HG02840 (cell line): ENCODE results near the gene LAMC3.
"Not testable (repeated sequence)": the region's sequence is repeated elsewhere in the genome, so short reads cannot be mapped to it uniquely, and the experiment has no call there.

ENCODE experiments used
- ATAC-seq: cut with Tn5 transposase; IDR thresholded peaks from one replicate; pipeline ENCODE4 v1.9.1; 2021; ENCODE audit warnings: mild to moderate bottlenecking, moderate library complexity, moderate number of reproducible peaks; ENCODE audit not compliant: unreplicated experiment, low FRiP score

The LAMC3 gene

DNA sequence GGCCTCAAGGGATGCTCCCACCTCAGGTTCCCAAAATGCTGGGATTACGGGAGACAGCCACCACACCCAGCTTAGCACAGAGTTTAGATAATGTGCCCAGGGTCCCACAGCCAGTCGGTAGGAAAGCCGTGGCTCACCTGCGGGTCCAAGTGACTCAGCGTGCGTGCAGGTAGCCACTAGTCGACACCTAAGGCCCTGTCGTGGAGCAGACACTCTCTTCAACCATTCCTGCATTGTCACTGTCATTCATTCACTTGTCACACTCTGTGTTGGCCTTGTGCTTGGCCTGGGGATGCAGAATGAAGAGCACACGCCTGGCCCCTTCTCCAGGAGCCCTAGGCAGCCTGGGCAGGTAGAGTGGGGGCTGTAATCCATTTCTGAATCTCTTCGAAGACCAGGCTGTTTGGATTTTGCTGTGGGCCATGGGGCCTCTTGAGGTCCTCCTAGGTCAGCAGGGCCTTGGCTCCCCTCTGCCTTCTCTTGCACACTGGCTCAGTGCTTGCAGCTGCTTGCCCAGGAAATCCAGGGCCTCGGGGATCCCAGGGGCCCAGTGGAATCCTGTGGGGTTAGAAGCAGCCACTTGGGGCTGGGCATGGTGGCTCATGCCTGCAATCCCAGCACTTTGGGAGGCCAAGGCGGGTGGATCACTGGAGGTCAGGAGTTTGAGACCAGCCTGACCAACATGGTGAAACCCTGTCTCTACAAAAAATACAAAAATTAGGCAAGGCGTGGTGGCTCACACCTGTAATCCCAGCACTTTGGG is 81.2 kb downstream of the LAMC3 start:
- ATAC-seq: no peak

DNA sequence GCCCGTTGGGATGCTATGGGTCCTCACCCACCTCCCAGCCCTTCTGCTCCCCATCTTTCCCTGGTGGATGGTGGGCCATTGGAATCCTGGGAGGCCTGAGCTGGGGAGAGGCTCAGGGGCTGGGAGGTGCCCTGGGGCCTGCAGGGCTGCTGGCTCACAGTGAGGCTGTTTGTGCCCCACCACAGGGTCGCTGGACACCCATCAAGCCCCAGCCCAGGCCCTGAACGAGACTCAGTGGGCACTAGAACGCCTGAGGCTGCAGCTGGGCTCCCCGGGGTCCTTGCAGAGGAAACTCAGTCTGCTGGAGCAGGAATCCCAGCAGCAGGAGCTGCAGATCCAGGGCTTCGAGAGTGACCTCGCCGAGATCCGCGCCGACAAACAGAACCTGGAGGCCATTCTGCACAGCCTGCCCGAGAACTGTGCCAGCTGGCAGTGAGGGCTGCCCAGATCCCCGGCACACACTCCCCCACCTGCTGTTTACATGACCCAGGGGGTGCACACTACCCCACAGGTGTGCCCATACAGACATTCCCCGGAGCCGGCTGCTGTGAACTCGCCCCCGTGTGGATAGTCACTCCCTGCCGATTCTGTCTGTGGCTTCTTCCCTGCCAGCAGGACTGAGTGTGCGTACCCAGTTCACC is 82.5 kb downstream of the LAMC3 start:
- no peak for ATAC-seq

DNA sequence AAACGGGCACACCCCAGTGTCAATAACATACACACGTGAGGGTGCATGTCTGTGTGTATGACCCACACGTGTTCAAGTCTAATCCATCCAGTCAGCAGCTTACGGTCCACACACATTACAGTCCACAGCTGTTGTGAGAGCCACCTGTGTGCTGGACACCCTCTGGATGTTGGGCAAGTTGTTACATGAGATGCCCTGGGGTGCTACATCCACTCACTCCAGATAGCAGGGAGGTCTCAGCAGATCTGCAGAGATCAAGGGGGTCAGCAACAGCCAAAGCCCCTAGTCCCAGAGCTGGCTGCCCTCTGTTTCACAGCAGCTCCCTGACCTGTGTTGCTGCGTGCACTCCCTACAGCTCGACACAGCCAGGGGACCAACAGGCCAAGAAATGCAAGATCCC is 83.1 kb downstream of the LAMC3 start:
- no peak for ATAC-seq

DNA sequence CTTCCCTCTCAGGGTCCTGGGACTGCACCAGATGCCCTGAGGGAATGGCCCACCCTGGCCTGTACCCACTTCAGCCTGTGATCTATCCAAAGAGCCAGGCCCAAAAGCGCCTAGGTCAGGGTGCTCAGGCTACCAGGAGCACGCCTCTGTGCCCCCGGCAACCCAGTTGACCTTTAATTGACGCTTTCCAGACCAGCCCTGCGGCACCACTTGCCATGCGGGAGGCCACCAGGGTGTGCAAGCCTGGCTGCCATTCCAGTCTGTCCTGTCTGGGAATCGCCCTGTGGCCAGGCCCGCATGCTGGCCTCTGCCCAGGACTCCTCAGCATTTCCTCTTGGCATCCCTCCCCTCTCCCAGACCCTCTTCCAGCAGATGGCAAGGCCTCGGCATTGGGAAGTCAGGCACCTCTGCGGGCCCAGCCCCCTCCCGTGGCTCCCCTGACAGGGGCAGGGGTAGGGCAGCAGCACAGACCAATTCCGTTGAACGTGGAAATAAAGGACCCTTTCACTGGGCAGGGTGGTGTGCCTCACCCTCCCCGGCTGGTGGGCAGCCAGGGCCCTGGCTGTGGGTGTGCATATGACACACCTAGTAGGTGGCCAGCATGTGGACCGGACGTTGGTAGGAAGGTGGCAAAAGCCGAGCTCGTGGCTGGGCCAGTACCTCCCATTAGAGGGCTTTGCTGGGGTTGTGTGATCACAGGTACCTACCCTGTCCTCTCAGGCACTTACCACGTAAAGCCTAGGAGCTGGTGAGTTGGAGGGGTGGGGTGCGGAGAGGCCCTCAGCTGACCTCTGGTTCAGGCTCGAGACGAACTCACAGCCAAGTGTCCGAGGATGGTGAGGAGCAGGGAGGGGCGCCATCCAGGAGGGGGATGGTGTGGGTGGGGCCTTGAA is 83.8 kb downstream of the LAMC3 start:
- no peak for ATAC-seq

DNA sequence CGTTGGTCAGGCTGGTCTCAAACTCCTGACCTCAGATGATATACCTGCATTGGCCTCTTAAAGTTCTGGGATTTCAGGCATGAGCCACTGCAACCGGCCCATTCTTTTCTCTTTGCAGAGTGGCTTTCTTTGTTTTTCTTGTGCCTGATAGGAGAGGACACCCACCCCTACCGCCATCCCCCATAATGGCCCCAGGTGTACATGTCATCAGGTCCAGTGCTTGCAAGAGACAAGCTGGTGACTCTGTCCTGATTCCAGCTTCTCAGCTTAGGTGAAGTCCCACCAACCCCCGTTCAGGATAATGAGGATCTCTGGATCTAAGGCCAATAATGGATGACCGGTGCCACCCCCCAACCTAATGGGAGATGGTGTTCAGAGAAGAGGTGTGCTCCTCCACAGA is 85.0 kb downstream of the LAMC3 start:
- ATAC-seq: no peak

DNA sequence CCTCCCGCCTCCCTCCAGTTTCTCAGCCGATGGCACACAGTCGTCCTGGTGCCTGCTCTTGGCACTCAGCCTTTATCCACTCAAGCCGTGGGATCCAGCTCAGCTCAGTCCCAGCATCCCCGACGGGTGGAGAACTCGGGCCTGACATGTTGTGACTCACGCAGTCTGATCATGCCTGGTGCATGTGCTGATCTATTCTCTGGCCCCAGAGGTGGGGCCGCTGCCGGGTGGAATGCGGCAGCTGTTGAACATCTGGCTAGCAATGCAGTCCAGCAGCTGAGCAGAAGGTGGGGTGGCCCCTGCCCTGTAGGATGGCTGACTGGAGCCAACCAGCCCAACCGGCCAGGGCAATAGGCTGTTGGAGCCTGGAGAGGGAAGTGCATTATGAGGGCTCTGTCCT is 85.6 kb downstream of the LAMC3 start:
- ATAC-seq: no peak

DNA sequence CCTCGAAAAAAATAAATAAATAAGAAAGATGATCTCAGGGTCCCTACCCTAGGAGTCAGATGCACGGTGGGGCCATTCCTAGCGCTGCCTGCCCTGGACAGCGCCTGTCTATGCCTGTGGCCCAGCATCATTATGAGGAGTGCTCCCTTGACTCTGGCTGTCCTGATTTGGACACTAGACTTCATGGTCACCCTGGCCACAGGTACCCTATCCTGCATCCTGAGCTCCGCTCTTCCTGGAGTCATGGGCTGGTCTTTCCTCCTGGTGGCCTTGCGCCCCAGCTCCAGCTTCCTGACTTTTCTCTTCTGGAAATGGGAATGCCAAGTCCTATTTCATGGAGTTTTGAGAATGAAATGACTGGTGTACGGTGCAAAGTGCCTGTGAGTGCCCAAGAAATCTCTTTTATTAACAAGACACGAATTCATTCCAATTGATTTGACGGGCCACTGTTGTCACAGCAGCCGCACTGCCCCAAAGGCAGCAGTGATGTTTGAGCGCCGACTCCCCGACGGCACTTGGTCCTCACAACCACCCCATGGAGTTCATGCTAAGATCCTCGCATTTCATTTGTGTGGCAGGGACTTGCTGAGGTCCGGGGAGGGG is 86.8 kb downstream of the LAMC3 start:
- ATAC-seq: no peak

DNA sequence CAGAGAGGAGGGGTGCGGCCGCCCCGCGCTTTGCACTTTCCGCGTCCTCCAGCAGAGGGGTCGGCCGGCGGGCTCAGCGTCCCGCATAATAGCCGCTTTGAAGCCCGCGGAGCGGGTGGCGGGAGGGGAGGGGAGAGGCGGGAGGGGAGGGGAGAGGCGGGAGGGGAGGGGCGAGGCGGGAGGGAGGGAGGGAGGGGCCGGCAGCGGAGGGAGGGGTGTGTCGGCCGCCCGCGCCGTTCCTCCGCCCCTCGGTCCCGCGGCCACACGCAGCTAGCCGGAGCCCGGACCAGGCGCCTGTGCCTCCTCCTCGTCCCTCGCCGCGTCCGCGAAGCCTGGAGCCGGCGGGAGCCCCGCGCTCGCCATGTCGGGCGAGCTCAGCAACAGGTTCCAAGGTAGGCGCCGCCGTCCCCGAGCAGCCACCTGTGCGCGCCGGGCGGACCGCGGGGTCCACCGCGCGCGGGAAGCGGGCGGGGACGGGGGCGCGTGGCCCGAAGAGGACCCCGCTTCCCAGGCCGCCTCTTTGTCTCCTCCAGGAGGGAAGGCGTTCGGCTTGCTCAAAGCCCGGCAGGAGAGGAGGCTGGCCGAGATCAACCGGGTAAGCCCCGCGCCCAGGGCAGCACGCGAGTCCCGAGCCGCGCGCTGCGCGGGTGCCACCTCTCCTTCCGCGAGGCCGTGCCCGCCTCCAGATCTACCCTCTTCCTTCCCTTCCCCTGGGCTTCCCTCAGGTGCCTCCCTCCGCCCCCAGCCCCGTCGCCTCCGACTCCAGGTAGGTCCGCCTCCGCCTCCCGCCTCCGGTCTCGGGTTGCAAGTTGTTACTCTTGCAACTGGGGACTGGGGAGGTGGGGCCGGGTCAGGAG is 87.5 kb downstream of the LAMC3 start, which contains the start of gene AIF1L:
AIF1L (plus strand) TSS at position 263 of the 857 bp plus-strand sequence; CDS start at position 362, 99 bp downstream.
- no peak for ATAC-seq

DNA sequence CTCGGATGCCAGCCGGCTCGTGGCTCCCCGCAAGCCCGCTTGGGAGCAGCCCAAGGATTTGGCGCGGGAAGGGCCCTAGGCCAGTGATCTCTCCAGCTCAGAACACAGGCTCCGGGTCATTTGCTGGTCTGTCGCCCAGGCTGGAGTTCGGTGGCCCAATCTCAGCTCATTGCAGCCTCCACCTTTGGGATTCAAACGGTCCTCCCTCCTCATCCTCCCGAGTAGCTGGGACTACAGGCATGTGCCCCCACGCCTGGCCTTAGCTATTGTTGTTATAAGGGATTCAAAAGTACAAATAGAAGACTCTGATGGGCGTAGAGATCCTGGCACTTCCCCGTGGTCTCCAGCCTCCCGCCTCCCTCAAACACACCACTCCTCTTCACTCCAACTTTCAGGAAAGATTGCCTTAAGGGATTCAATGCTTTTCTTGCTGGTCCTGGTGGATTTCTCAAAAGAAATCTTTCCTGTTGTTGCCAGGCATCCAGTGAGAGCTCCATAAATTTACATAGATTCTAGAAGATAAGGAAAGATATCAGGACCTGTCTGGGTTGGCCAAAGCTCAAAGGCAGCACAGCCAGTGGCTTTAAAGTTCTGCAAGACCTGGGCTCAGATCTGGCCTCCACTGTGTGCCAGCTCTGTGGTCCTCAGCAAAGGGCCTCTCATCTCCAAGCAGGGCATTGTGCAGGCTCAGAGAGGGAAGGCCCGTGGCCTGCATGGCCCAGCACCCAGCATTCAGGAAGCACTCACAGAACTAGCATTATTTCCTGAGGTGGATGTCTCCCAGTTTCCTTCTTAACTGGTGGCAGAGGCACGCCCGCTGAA is 88.4 kb downstream of the LAMC3 start:
- ATAC-seq: no peak

DNA sequence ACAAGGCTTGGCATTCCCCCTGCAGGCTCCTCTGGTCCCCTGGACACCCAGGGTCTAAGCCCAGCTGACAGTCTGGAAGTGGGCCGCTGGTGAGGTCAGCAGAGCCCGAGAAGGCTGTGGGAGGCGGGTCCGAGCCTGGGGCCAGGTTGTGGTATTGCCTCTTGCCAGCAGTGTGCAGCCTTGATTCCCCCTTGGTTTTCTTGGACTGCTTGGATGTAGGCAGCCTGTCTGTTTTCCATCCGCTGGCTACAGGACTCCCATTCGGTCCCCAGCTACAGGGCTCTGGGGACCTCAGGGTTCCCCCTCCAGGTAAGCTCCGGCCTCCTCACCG is 88.9 kb downstream of the LAMC3 start:
- no peak for ATAC-seq

DNA sequence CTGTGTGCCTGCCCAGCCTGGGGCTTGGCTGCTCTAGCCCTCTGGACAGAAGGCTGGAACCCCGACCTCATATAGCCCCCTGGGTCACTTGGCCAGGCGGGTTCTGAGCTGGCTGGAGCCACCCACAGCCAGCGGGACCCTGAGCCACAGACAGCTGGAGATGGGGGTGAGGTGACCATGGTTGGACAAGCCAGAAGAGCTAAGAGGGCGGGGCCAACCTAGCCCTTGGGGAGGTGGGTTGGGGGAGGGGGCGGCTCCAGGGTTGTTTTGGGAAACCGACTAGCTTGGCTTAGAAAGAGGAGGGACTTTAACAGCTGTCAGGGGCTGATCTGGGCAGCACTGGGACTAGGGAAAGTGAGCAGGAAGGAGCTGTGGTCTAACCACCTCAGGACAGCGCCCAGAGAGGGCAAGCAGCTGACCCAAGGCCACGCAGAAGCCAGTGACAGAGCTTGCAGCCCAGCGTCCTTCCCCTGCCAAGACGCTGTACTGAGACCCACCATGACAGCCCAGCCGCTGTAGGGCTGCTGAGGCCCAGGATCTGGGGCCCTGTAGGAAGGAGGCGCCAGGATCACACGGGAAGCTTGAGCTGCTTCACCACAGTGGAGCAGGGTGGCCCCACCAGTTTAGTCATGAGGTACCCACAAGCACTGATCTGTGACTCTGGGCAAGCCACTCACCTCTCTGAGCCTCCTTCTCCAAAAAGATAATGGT is 89.6 kb downstream of the LAMC3 start:
- ATAC-seq: no peak

DNA sequence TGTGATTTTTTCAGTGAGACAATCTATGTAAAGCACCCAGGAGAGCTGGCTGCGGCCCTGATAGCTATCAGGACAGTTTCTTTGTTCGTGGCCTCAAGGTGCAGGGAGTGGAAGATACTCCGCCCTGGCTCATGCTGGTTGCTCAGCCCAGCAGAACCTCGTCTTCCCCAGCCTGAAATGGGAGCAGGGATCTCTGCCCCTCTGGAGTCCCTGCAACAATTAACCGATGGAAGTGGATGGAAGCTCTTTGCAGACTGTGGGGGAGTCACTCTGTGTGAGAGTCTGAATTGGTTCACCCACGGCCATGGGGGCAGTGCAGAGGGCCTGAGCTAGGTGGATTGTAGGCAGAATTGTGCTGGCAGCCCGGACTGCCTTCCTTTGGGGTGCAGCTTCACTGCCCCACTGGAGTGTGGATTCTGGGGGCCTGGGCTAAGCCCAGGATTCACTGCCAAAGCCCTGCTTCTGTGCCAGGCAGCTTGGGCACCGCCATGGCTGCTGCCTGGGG is 90.2 kb downstream of the LAMC3 start:
- no peak for ATAC-seq

DNA sequence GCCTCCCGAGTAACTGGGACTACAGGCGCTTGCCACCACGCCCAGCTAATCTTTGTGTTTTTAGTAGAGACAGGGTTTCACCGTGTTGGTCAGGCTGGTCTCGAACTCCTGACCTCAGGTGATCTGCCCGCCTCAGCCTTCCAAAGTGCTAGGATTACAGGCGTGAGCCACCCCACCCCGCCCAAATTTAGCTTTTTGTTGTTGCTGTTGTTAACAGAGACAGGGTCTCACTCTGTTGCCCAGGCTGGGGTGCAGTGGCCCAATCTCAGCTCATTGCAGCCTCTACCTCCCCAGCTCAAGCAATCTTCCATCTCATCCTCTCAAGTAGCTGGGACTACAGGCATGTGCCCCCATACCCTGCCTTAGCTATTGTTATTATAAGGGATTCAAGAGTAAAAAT is 90.9 kb downstream of the LAMC3 start:
- ATAC-seq: not testable (repeated sequence)

DNA sequence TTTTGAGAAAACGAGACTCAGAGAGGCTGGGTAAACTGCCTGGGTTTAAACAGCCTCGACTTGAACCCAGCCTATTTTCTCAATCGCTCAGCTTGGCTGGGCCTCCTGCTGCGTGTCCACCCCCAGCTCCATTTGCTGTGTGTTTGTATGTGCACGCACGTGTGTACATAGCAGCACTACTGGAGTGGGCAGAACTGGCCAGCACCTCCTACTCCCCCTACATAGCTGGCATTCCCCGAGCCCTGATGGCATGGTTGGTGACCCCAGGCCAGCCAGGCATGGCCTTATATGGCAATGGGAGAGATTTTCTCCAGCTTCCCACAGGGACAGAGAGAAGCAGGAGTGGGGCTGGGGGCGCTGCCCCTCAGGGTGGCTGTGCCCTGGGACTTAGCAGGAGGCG is 91.5 kb downstream of the LAMC3 start:
- no peak for ATAC-seq

DNA sequence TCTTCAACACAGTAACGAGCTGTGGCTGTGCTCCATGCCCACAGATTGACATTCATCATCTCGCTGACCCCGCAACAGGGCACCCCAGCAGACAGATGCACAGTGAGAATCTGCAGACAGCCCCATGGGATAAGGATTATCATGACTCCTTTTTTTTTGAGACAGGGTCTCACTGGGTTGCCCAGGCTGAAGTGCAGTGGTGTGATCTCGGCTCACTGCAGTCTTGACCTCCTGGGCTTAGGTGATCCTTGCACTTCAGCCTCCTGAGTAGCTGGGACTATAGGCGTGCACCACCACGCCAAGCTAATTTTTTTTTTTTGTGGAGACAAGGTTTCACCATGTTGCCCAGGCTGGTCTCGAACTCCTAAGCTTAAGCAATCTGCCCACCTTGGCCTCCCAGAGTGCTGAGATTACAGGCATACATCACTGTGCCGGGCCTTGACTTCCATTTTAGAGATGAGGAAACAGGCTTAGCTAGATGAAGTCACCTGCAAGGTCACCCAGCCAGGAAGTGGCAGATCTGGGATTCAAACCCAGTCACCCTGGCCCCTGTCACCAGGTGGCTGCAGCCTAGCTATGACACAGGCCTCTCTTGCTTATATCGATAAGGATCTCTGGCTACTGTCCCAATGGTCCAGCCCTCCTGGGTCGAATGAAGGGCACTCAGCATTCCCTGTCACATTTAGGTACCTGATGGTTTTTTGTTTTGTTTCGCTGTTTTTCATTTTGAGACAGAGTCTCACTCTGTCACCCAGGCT is 92.4 kb downstream of the LAMC3 start:
- ATAC-seq: no peak

DNA sequence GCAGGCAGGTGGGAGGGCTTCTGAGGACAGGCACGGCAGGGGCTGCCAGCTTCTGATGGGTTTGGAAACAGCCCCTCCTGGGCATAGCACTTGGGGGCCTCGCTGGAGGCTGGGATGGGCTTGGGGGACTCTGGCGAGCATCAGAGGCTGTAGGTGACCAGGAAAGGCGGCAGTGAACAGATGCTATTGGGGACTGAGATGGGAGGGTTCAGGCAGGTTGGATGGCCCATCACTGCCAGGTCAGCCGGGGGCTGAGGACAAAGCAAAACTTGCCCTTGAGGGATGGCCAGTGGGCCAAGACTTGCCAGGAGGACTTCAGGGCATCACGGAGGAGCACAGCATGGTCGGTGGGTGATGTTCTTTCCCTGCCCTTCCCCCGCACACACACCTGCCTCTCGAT is 94.0 kb downstream of the LAMC3 start:
- ATAC-seq: no peak

DNA sequence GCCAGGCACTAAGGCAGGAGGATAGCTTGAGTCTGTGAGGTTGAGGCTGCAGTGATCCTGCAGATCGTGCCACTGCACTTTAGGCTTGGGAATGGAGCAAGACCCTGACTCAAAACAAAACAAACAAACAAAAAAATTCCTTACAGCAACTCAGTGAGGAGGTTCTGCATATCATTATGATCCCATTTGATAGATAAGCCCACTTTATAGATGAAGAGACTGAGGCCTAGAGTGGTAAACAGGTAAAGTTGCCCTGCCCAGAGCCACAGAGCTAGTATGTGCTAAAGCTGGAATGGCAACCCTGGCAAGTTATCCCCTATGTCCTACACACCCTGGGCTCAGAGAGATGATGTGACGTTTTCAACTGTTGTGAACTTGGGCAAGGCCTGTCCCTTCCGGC is 94.6 kb downstream of the LAMC3 start:
- no peak for ATAC-seq
